GOT3 (cell line): ENCODE measurements around the gene SWAP70.
"Not testable (repeated sequence)": the region's sequence is repeated elsewhere in the genome, so short reads cannot be mapped to it uniquely, and the experiment has no call there.

ENCODE experiments used
- DNase-seq: peaks from one replicate; lab custom pipeline; 2025; ENCODE audit warnings: mixed read lengths; lab: John Stamatoyannopoulos, UW

The SWAP70 gene

GRCh38 chr11:9663699-9664275 is at the start of gene SWAP70:
SWAP70 (plus strand) TSS chr11:9664077; CDS start chr11:9664180, 103 bp downstream.
- peak; percentile 22 for DNase-seq

DNA sequence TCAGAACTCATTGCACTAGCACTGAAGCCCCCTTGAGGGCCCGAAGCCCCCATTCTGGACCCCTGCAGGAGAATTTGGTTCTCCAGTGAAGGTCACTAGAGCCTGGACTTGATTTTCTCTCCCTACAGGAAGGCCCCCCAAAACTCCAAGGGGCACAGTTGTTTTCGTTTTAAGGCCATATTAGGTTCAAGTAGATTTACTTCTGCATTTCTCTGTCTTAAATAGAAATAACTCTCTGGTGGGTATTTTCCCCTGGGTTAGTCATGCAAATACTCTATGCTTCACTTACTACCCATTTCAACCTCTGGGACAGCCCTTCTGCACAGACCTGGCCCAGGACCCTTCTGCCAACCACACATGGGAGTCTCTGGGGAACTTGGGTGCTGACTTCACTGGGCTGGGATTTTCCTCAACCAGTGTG is 48.8 kb upstream of the SWAP70 start:
- no peak for DNase-seq

- DNase-seq = no peak
Measured at GRCh38 chr11:9616042-9616675, 47.7 kb upstream of the SWAP70 start.

GRCh38 chr11:9616858-9617257 is 47.0 kb upstream of the SWAP70 start:
- no peak for DNase-seq

DNA sequence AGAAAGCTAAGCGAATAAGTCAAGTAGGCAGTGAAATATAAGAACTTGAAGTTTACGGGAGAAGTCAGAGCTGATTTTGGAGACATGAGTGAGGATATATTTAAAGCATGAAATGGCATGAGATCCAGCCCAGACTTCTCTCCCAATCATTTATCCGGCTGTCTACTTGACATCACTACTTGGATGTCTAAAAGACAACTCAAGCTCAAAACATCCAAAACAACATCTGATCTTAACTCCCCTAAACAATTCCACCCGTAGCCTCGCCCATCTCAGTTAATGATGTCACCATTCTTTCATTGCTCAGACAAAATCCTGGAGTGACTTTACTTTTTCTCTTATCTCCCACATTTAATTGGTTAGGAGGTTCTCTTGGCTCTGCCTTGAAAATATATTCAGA is 45.9 kb upstream of the SWAP70 start:
- DNase-seq = no peak

DNA sequence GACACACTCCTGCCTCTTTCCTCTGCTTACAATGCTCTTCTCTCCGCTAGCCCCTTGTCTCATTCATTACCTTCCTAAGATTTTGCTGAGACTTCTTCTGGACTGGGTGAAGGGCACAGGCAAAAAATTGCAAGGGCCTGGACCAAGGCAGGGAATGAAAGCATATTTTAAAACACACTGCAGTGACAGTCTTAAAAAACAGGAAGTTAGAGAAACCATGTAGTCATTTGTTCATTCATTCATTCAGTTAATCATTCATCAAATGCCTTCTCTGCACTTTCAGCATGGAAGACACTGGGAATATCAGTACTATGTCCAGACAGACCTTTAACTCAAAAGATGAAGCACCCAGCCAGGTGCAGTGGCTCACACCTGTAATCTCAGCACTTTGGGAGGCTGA is 44.9 kb upstream of the SWAP70 start:
- no peak for DNase-seq

- no peak for DNase-seq
Measured at GRCh38 chr11:9619971-9620370, 43.9 kb upstream of the SWAP70 start.

GRCh38 chr11:9622353-9622752 is 41.5 kb upstream of the SWAP70 start:
- not testable (repeated sequence) for DNase-seq

DNA sequence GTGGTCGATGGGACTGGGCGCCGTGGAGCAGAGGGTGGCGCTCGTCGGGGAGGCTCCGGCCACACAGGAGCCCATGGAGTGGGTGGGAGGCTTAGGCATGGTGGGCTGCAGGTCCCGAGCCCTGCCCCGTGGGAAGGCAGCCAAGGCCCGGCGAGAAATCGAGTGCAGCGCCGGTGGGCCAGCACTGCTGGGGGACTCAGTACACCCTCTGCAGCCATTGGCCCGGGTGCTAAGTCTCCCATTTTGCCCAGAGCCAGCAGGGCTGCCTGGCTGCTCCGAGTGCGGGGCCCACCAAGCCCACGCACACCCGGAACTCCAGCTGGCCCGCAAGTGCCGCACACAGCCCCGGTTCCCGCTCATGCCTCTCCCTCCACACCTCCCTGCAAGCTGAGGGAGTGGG is 40.8 kb upstream of the SWAP70 start:
- not testable (repeated sequence) for DNase-seq

DNA sequence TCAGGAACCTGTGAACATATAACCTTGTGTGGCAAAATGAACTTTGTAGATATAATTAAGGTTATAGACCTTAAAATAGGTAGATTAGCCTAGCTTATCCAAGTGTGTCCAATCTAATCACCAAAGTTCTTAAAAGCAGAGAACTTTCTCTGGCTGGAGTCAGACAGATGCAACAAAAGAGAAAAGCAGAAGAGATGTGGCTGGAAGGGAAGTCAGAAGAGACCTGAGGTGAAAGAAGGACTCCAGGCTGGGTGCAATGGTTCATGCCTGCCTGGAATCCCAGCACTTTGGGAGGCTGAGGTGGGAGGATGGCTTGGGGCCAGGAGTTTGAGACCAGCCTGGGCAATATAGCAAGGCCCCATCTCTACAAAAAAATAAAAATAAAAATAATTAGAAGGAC is 39.4 kb upstream of the SWAP70 start:
- no peak for DNase-seq

DNA sequence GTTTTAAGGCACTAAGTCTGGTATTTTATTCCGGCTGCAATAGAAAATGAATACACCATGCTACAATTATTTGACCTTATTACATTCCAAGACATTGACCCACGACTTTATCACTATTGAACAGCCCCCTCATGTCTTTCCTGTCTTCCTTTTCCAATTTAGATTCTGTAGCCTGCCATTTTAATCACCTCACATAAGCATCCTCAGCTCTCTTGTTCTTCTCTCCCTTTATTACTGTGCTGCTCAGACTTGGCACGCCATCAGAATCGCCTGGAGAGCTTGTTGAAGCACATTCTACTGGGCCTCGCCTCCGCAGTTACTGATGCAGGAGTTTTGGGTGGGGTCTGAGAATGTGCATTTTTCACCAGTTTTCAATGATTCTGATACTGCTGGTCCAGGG is 38.7 kb upstream of the SWAP70 start:
- no peak for DNase-seq

DNA sequence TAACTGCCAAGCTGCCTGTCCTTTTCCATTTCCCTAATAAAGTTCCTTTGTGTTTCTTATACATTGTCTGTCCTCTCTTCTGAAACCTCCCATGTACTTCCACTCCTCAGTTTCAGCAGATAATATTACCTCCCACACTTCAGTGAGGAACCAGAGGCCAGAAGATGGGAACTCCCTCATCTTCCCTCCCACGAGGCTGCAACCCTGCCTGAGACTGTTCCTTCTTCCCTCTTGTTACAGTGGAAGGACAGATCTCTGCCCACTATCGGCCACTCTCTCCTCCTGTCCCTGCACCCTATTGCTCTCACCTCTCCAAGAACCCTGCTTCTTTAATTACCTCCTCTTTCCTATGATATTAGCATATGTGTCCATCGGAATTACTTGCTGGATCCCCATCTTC is 38.1 kb upstream of the SWAP70 start:
- no peak for DNase-seq

GRCh38 chr11:9626496-9627394 is 37.1 kb upstream of the SWAP70 start:
- no peak for DNase-seq

DNA sequence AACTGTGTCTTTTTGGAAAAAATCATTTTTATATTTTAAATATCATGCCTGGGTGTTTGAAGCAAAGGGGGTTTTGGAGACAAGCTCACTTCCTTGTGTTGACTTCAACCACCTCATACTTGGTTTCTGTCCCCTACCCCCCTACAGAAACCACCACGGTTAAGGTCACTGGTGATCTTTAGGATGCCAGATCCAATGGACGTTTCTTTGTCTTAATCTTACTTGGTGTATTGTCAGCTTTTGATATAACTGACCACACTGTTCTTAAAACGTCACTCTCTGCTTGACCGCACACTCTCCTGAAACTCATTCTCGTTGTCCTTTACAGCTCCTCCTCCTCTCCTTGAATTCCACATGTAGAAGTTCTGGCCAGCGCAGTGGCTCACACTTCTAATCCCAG is 34.8 kb upstream of the SWAP70 start:
- no peak for DNase-seq

DNA sequence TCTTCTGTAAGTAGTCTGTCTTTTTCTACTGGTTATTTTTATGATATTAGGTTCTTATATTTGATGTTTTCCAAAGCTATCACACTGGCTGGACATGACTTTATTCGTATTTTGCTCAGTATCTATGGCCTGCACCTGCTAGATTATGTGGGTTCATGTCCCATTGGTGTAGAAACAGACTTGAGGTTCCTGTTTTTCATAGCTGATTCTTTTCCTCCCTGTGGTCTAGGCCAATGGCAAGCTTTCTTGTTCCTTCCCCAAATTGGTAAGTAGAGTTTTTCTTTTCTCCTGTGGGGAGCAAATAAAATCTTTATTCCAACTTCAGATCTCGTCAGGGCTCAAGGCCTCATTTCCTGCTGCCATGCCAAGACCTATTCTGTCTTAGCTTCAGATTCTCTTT is 30.2 kb upstream of the SWAP70 start:
- DNase-seq = no peak

GRCh38 chr11:9636691-9637090 is 27.2 kb upstream of the SWAP70 start:
- no peak for DNase-seq

GRCh38 chr11:9639099-9639498 is 24.8 kb upstream of the SWAP70 start:
- DNase-seq = no peak

GRCh38 chr11:9639985-9640384 is 23.9 kb upstream of the SWAP70 start:
- no peak for DNase-seq

DNA sequence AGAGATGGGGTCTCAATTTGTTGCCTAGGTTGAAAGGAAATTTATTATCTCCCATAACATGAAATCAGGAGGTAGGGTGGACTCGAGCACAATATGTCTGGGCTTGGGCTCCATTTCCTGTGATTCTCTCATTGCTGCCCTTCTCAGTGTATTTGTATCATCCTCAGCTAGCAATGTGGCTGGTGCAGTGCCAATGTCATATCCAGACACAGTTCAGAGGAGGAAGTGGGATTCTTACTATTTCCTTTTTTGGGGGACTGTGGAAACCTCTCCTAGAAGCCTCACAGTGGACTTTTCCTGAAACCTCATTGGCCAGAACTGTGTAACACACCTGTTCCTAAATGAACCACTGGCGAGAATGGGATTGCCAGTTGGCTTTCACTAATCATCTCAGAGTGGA is 21.0 kb upstream of the SWAP70 start:
- no peak for DNase-seq

GRCh38 chr11:9643751-9644150 is 20.1 kb upstream of the SWAP70 start:
- no peak for DNase-seq

DNA sequence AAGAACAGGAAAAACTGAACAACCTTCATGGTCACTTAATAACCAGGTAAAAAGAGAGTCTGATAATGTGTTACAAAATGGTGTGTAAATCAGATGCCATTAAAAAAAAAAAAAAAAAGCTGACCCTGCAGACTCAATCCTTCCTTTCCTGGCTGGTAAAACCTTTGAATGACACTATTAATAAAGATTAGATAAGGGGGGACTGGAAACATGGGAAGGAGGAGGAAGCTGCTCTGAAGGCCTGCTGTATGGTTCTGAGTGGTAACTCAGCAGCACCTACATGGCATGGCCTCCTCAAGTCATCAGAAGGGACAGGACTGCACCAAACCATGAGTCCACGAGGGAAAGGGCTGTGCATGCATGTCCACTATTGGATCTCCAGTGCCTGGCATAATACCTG is 18.0 kb upstream of the SWAP70 start:
- DNase-seq = no peak

- DNase-seq = no peak
Measured at GRCh38 chr11:9646324-9646723, 17.6 kb upstream of the SWAP70 start.

DNA sequence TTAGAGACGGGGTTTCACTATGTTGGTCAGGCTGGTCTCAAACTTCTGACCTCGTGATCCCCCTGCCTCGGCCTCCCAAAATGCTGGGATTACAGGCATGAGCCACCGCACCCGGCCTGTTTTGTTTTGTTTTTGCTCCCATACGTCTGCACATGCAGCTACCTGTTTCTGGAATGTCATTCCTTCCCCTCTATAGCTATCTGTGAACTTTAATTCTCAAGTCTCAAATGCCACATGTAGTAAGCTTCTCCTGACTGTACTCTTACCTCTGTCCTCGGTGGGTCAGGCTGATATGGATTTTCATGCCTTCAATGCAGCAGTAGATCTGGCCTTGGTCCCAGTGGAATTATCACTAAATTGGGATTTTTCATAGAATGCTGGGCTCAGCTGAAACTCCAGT is 12.4 kb upstream of the SWAP70 start:
- no peak for DNase-seq
